Common myeloid progenitor, CD34-positive (primary cell): ENCODE measurements around the gene VPREB3.

Experiments used
- CTCF ChIA-PET: fragments of 350-600 bp; sonication (Branson Sonifier 250); formaldehyde crosslinking; loops from one replicate; lab custom pipeline; 2021; ENCODE audit warnings: antibody characterized with exemption; lab: Charles Lee
- POLR2A ChIA-PET: fragments of 350-600 bp; sonication (Branson Sonifier 250); formaldehyde crosslinking; loops from one replicate; lab custom pipeline; 2021; ENCODE audit warnings: antibody characterized with exemption; lab: Charles Lee
- DNase-seq, 3 donors: peaks; one replicate each; pipeline versions ENCODE4 v3.0.0 to v3.0.0-alpha.2; 2013
- H3K27ac ChIP-seq, 2 experiments: 1 replicate in 1 of 2; 2 replicates in 1 of 2; pipeline ENCODE4 v1.7.0; 2013; ENCODE audit warnings: inconsistent platforms in 2 of 2, low read length in 2 of 2, mild to moderate bottlenecking in 2 of 2, low read depth in 1 of 2, moderate library complexity in 1 of 2; ENCODE audit not compliant: severe bottlenecking in 2 of 2, insufficient read depth in 1 of 2, poor library complexity in 1 of 2
- H3K27me3 ChIP-seq, 5 experiments: replicated peaks in 2 of 5; 1 replicate in 3 of 5; 2 replicates in 2 of 5; pipeline versions ENCODE4 v1.6.1 to v1.7.0; 2013; ENCODE audit warnings: low read length in 4 of 5, mild to moderate bottlenecking in 2 of 5, moderate library complexity in 2 of 5, inconsistent platforms in 1 of 5; ENCODE audit not compliant: insufficient read depth in 5 of 5, control insufficient read depth in 4 of 5
- H3K36me3 ChIP-seq, 4 experiments: 1 replicate in 2 of 4; 2 replicates in 2 of 4; pipeline versions ENCODE4 v1.6.1 to v1.7.0; 2013; ENCODE audit warnings: low read length in 3 of 4, control low read depth in 1 of 4, mild to moderate bottlenecking in 1 of 4; ENCODE audit not compliant: control insufficient read depth in 4 of 4, insufficient read depth in 4 of 4
- H3K4me1 ChIP-seq, 4 experiments: 1 replicate in 3 of 4; 2 replicates in 1 of 4; pipeline versions ENCODE4 v1.6.1 to v1.7.1; 2013; ENCODE audit warnings: low read length in 3 of 4, mild to moderate bottlenecking in 3 of 4, control low read depth in 1 of 4, inconsistent platforms in 1 of 4, moderate library complexity in 1 of 4; ENCODE audit not compliant: control insufficient read depth in 4 of 4, insufficient read depth in 4 of 4; ENCODE audit errors: control extremely low read depth in 1 of 4
- H3K4me3 ChIP-seq, 7 experiments: 1 replicate in 4 of 7; 2 replicates in 3 of 7; pipeline versions ENCODE4 v1.5.1 to v1.7.0; 2013; ENCODE audit warnings: mild to moderate bottlenecking in 7 of 7, low read length in 6 of 7, moderate library complexity in 6 of 7, inconsistent platforms in 2 of 7, low read depth in 2 of 7, control low read depth in 1 of 7; ENCODE audit not compliant: insufficient read depth in 4 of 7, control insufficient read depth in 1 of 7; ENCODE audit errors: extremely low read depth in 1 of 7
- H3K9me3 ChIP-seq, 5 experiments: 1 replicate in 4 of 5; 2 replicates in 1 of 5; pipeline versions ENCODE4 v1.6.1 to v1.7.1; 2013; ENCODE audit warnings: low read length in 4 of 5, mild to moderate bottlenecking in 2 of 5, inconsistent platforms in 1 of 5, low read depth in 1 of 5, moderate library complexity in 1 of 5; ENCODE audit not compliant: control insufficient read depth in 4 of 5, insufficient read depth in 2 of 5; ENCODE audit errors: control extremely low read depth in 1 of 5
- WGBS: methylation state at CpG from one replicate; pipeline ENCODE4 v1.1.5; 2013; ENCODE audit not compliant: insufficient coverage; 5-methylcytosine and 5-hydroxymethylcytosine counted together

VPREB3 gene

DNA sequence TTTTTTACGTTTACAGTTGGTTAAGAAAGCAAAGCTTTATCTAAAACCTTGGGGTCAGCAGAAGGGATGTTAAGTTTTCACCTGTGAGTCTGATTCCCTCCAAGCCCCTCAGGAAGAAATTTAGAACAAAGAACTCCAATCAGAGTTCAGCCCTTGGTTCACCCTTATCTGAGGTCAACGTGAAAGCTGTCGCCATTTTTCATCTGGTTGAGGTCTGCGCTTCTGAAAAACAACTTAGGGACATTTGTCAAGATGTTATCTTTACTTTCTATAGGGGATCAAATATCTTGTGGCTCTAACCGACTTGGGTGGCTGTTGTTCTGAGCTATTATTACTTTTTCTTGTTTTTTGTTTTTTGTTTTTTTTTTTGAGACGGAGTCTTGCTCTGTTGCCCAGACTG lies 33.4 kb downstream of the VPREB3 start:
- CTCF ChIA-PET = no interaction called here
- no peak overlapping the region for H3K4me3 ChIP-seq
- no peak for DNase-seq
- H3K9me3 ChIP-seq = no peaks in the 10 kb centered on the region
- POLR2A ChIA-PET = interaction anchor here (0.6 kb wide), 1 partner anchor 25 kb away, joined by 3 read pairs; no protein-coding TSS in a partner anchor
- no peak overlapping the region for H3K27ac ChIP-seq
- H3K4me1 ChIP-seq = peaks cover under 1 to 16% (median 10%) of the 10 kb centered on the region in 4 experiments
- WGBS = 100% methylated on average over 5 of the region's 6 CpGs
- no peaks in the 10 kb centered on the region for H3K27me3 ChIP-seq
- no peaks in the 10 kb centered on the region for H3K36me3 ChIP-seq

DNA sequence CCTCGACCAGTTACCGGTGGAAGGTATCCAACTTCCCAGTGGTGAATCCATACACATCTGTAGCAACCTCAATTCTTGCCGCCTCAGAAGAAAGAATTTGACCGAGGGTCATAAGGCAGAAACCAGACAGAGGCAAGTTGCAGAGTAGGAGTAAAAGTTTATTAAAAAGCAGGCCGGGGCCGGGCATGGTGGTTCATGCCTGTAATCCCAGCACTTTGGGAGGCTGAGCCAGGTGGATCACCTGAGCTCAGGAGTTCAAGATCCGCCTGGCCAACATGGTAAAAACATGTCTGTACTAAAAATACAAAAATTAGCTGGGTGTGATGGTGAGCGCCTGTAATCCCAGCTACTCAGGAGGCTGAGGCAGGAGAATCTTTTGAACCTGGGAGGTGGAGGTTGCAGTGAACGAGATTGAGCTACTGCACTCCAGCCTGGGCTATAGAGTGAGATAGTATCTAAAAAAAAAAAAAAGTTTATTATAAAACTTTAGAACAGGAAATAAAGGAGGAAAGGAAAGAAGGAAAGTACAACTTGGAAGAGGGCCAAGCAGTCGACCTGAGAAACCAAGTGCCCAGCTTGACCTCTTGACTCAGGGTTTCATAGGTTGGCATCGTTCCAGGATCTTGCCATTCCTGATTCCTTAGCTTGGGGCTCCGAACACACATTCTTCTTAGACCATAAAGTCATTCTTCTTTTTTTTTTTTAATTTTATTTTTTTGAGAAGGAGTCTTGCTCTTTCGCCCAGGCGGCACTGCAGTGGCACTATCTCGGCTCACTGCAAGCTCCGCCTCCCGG lies 35.7 kb downstream of the VPREB3 start:
- Histone ChIP-seq H3K4me1 (peaks cover 3 to 20% (median 13%) of the 10 kb centered on the region in 4 experiments), H3K36me3 (peaks cover 3 to 14% (median 9%) of the 10 kb centered on the region in 4 experiments), H3K27me3 (no peaks in the 10 kb centered on the region), H3K27ac (no peak overlapping the region), H3K4me3 (no peak overlapping the region), H3K9me3 (no peaks in the 10 kb centered on the region)
- ChIA-PET CTCF (no interaction called here), POLR2A (interaction anchor here (0.6 to 0.8 kb wide), 5 partner anchors 9 to 183 kb away, joined by 3 to 5 read pairs (median 3); partner anchors contain the start of gene ZNF70)
- WGBS = 80% methylated on average over 7 of the region's 17 CpGs
- no peak for DNase-seq

DNA sequence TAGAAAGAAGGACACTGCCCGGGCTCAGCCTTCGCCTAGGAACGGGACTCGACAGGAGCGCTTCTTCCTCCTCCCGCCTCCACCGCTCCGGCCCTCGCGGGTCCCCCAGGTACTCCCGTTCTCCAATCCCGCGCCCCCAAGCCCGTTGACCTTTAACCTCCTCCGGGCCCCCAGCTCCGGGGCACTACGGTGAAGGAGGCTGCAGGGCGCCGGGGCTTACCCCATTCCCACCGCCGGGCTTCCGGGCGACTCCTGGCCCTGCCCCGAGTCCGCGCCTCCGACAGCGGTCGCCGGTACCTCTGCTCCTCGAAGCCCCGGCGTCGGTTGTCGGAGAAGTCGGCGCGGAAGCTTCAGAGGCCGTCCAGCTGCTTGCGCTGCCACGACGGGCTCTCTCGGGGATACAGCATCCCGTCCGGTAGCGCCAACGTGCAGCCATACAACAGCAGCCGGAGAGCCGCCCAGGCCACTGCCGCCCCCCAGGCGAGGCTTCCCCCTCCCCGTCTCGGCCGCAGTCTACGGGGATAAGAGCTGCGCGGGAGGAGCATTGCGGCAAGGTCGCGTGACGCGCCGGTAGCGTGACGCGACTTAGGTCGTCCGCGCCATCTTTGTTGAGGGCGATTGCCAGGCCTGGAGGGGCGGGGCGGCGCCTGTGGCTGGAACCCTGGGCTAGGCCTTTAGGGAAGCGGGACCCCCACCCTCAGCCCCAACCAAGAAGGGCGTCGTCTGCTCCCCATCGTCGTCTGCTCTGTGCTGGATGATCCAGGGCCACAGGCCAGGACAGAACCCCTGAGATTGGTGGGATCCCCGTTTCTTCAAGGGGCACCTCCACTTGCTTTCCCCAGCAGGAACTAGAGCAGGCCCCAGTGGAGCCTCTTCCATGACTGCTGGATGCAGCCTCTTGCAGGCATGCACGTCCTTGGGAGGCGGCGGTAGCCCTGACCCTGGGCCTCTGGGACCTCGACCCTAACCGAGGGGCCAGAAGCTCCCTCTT lies 37.1 kb downstream of the VPREB3 start:
- ChIA-PET POLR2A (interaction anchor here (0.6 to 2.2 kb wide), 4 partner anchors 14 to 120 kb away, joined by 3 to 6 read pairs (median 4); partner anchors contain the start of gene ZNF70), CTCF (interaction anchor here (0.6 to 1.0 kb wide), 2 partner anchors 135 to 164 kb away, joined by 3 to 5 read pairs; no protein-coding TSS in a partner anchor)
- H3K27me3 ChIP-seq = no peaks in the 10 kb centered on the region
- no peaks in the 10 kb centered on the region for H3K9me3 ChIP-seq
- H3K36me3 ChIP-seq = peaks cover 5 to 27% (median 17%) of the 10 kb centered on the region in 4 experiments
- DNase-seq = peak; percentile 86 to 92 (median 91)
- peak overlapping the region; percentile 75 to 90 (median 86) for H3K4me3 ChIP-seq
- WGBS = 6% methylated on average over 61 of the region's 84 CpGs
- peaks cover 3 to 20% (median 13%) of the 10 kb centered on the region in 4 experiments for H3K4me1 ChIP-seq
- H3K27ac ChIP-seq = peak overlapping the region; percentile 33 to 76

DNA sequence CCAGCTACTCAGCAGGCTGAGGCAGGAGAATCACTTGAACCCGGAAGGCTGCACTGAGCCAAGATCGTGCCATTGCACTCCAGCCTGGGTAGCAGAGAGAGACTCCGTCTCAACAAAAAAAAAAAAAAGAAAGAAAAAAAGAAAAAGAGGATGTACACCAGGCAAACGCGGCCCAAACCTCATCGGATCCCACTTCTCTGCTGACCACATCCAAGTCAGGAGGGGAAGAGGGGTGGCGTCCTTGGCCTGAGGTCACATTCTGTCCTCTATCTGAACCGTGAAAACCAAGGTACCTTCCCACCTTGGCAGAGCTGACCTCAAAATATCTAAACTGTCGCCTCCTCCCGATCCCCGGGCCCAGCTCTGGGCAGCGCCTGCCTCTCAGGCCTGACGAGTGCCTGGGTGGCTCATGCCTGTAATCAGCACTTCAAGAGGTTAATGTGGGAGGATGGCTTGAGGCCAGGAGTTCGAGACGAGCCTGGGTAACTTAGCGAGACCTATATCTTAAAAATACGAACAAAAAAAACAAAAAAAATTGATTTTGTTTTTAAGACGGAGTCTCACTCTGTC lies 38.3 kb downstream of the VPREB3 start:
- H3K27ac ChIP-seq = peak overlapping the region; percentile 15 to 76
- peaks cover 3 to 20% (median 13%) of the 10 kb centered on the region in 4 experiments for H3K4me1 ChIP-seq
- POLR2A ChIA-PET = interaction anchor here (2.2 kb wide), 1 partner anchor 19 kb away, joined by 6 read pairs; no protein-coding TSS in a partner anchor
- no peaks in the 10 kb centered on the region for H3K9me3 ChIP-seq
- peaks cover 5 to 39% (median 26%) of the 10 kb centered on the region in 4 experiments for H3K36me3 ChIP-seq
- 71% methylated on average over 10 of the region's 18 CpGs for whole genome bisulfite sequencing
- H3K27me3 ChIP-seq = no peaks in the 10 kb centered on the region
- DNase-seq = peak in 2 of 3 donors; percentile 19 to 21
- H3K4me3 ChIP-seq = peak overlapping the region in 6 of 7 experiments; percentile 26 to 90 (median 86)
- CTCF ChIA-PET = interaction anchor here (1.1 kb wide), 1 partner anchor 133 kb away, joined by 3 read pairs; no protein-coding TSS in a partner anchor

DNA sequence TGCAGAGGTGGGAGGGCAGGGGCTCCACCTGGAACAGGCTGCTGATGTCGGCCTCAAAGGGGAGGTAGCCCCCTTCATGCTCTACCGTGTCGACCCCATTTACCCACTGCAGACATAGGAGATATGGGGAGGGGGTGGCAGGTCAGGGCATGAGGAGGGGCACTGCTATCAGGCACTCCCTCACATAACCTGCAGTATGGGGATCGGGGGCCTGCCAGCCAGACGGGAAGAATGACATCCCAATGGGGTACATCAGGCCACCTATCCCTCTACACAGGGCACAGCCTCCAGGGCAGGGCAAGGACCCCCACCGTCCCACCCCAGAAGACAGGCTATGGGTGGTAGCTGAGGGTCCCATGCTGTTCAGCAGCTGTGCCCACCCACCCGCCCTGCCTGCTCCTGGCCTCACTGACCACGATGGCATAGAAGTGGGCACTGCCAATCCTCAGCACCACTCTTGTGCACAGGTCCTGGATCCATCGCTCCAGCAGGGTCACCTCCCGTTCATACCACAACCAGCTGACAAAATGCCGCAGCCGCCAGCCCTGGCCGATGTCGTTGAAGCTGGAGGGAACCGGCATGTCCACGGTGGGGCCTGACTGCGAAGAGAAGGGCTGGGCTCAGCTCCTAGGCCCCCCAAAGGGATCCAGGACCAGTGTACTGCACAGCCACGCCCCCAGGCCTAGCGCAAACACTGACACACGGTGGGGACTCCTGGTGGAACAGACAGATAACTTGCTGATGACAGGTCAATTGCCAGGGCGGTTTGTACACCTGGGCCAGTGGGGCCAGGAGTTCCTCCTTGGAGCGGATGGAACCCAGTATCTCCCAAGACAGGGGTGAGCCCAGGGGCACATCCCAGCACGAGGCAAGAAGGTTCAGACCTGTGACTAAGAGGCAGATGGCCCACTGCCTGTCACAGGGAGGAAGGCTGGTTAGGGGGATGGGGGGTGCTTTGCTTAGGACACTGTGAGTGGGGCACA lies 39.3 kb downstream of the VPREB3 start:
- Histone ChIP-seq H3K27me3 (no peaks in the 10 kb centered on the region), H3K9me3 (no peaks in the 10 kb centered on the region), H3K4me1 (peaks cover 3 to 20% (median 13%) of the 10 kb centered on the region in 4 experiments), H3K4me3 (peak overlapping the region in 1 of 7 experiments; percentile 28), H3K27ac (no peak overlapping the region), H3K36me3 (peaks cover 9 to 49% (median 34%) of the 10 kb centered on the region in 4 experiments)
- peak in 2 of 3 donors; percentile 13 to 41 for DNase-seq
- POLR2A ChIA-PET = no interaction called here
- CTCF ChIA-PET = interaction anchor here (1.0 to 1.1 kb wide), 2 partner anchors 52 to 134 kb away, joined by 3 read pairs; no protein-coding TSS in a partner anchor
- WGBS = 92% methylated on average over 19 of the region's 23 CpGs
